K562 (cell line): Measurements from ENCODE around the gene NOC4L. TPM values are rescaled to one million over a fixed set of nuclear protein-coding genes. Genes with fewer than 3 reads are reported as not detected.

Source experiments
- ATAC-seq: fragments of 200-7000 bp; cut with Tn5 transposase; 3 replicates; pipeline ENCODE4 v1.9.1; 2020; ENCODE audit warnings: moderate library complexity
- BruUV-seq: library from RNA; stranded (reverse); fragments of 400-500 nt; replicated peaks from 2 replicates; lab custom pipeline; 2021; lab: Mats Ljungman, UMichigan
- CTCF ChIA-PET: fragments of 300-600 bp; formaldehyde crosslinking; extraction: SDS; loops from one replicate; lab custom pipeline; 2021; ENCODE audit warnings: low intra/inter-chr PET ratio; lab: Yijun Ruan, JAX
- POLR2A ChIA-PET: fragments of 300-600, 350-650 bp; sonication (Branson Sonifier 250); formaldehyde crosslinking; extraction: SDS; loops from one replicate; lab custom pipeline; 2021; ENCODE audit warnings: antibody characterized with exemption, inconsistent platforms; lab: Yijun Ruan, JAX
- DNase-seq, 4 experiments: peaks; one replicate each; pipeline versions ENCODE4 v3.0.0 to v3.0.0-alpha.2; 2011 to 2018; ENCODE audit warnings: low spot score in 3 of 4, mixed read lengths in 3 of 4; ENCODE audit errors: extremely low read depth in 1 of 4
- FAIRE-seq: peaks from 2 replicates; lab custom pipeline; 2011; peaks lifted over from hg19 to GRCh38; lab: Jason Lieb, UNC
- H2AFZ ChIP-seq: 2 replicates; pipeline ENCODE4 v1.6.0; 2011; ENCODE audit warnings: low read depth, low read length, control low read depth, inconsistent platforms
- H3K27ac ChIP-seq: fragments of 200-600 bp; 3 replicates; pipeline ENCODE4 v1.8.0; 2011; ENCODE audit warnings: low read depth, mild to moderate bottlenecking, control low read depth, inconsistent platforms, low read length, moderate library complexity, mixed read lengths; ENCODE audit errors: extremely low read depth
- H3K27me3 ChIP-seq, 2 experiments: fragments of 300-600 bp in 1 of 2; 2 replicates in 1 of 2; 3 replicates in 1 of 2; pipeline versions ENCODE4 v1.6.0 to v1.8.0; 2011; ENCODE audit warnings: inconsistent platforms in 2 of 2, low read length in 2 of 2, mild to moderate bottlenecking in 1 of 2, mixed read lengths in 1 of 2, moderate library complexity in 1 of 2; ENCODE audit not compliant: control insufficient read depth in 2 of 2, insufficient read depth in 2 of 2
- H3K36me3 ChIP-seq: fragments of 300-600 bp; 3 replicates; pipeline ENCODE4 v1.8.0; 2011; ENCODE audit warnings: mild to moderate bottlenecking, low read length, inconsistent platforms; ENCODE audit not compliant: control insufficient read depth, insufficient read depth
- H3K4me1 ChIP-seq, 2 experiments: fragments of 200-600 bp in 1 of 2; replicated peaks in 1 of 2; 2 replicates in 1 of 2; 3 replicates in 1 of 2; pipeline versions ENCODE4 v1.5.1 to v1.8.0; 2011; ENCODE audit warnings: inconsistent platforms in 2 of 2, low read length in 2 of 2, mild to moderate bottlenecking in 1 of 2, mixed read lengths in 1 of 2, moderate library complexity in 1 of 2; ENCODE audit not compliant: control insufficient read depth in 2 of 2, insufficient read depth in 2 of 2
- H3K4me2 ChIP-seq: 2 replicates; pipeline ENCODE4 v1.6.1; 2011; ENCODE audit warnings: low read length, control low read depth, inconsistent platforms, mixed read lengths; ENCODE audit not compliant: insufficient read depth
- H3K4me3 ChIP-seq: fragments of 200-600 bp; sonication (generic), shearing (Covaris generic); 2 replicates; pipeline ENCODE4 v1.5.1; 2016; ENCODE audit warnings: control low read depth, inconsistent platforms
- H3K79me2 ChIP-seq: fragments of 200-600 bp; 3 replicates; pipeline ENCODE4 v1.8.0; 2011; ENCODE audit warnings: low read length, inconsistent platforms; ENCODE audit not compliant: control insufficient read depth, insufficient read depth
- H3K9ac ChIP-seq, 2 experiments: 2 replicates each; pipeline versions ENCODE4 v1.6.0 to v1.6.1; 2011; ENCODE audit warnings: low read depth in 2 of 2, low read length in 2 of 2, control low read depth in 1 of 2, inconsistent platforms in 1 of 2, mild to moderate bottlenecking in 1 of 2, mixed read lengths in 1 of 2; ENCODE audit not compliant: insufficient read depth in 1 of 2
- H3K9me1 ChIP-seq: one replicate; pipeline ENCODE4 v1.6.0; 2011; ENCODE audit warnings: inconsistent platforms, mild to moderate bottlenecking, low read length, moderate library complexity; ENCODE audit not compliant: control insufficient read depth, insufficient read depth
- H3K9me3 ChIP-seq: replicated peaks from 2 replicates; pipeline ENCODE4 v1.5.1; 2011; ENCODE audit warnings: low read depth, low read length, inconsistent platforms; ENCODE audit not compliant: control insufficient read depth, insufficient read depth
- H4K20me1 ChIP-seq: replicated peaks from 2 replicates; pipeline ENCODE4 v1.6.1; 2011; ENCODE audit warnings: low read length, inconsistent platforms, mixed read lengths; ENCODE audit not compliant: control insufficient read depth, insufficient read depth
- CCNT2 ChIP-seq: IDR thresholded peaks from 2 replicates; pipeline ENCODE4 v1.6.1; 2011; ENCODE audit warnings: borderline replicate concordance, low read depth, mild to moderate bottlenecking, moderate library complexity, mixed read lengths, low read length; ENCODE audit not compliant: insufficient read length; ENCODE audit errors: extremely low read depth
- CEBPG ChIP-seq, 3 experiments: fragments of 200-800 bp in 1 of 3; sonication (Bioruptor generic) in 1 of 3; sonication (generic) in 1 of 3; formaldehyde crosslinking in 1 of 3; IDR thresholded peaks in 2 of 3; conservative IDR thresholded peaks in 1 of 3; 2 replicates each; pipeline versions ENCODE4 v1.6.1 to v1.8.0; 2016 to 2022; ENCODE audit warnings: missing compliant biosample characterization in 2 of 3, missing genetic modification characterization in 2 of 3, mild to moderate bottlenecking in 1 of 3, missing genetic modification reagents in 1 of 3
- JUN ChIP-seq, 2 experiments: sonication (generic) in 1 of 2; formaldehyde crosslinking in 1 of 2; IDR thresholded peaks; 2 replicates each; pipeline versions ENCODE4 v1.6.1 to v1.8.0; 2012 to 2022; ENCODE audit warnings: borderline replicate concordance in 2 of 2, mild to moderate bottlenecking in 2 of 2, improper control_type of control experiment in 1 of 2, low read depth in 1 of 2, low read length in 1 of 2, missing genetic modification reagents in 1 of 2
- MAFK ChIP-seq: IDR thresholded peaks from 2 replicates; pipeline ENCODE4 v1.6.1; 2011; ENCODE audit warnings: low read length, improper control_type of control experiment
- NFXL1 ChIP-seq: fragments of 450-650 bp; formaldehyde crosslinking; IDR thresholded peaks from 2 replicates; pipeline ENCODE4 v1.4.0; 2021; ENCODE audit warnings: mild to moderate bottlenecking
- PCBP1 ChIP-seq: fragments of 200-400 bp; formaldehyde crosslinking; IDR thresholded peaks from 2 replicates; pipeline ENCODE4 v1.6.1; 2018; ENCODE audit warnings: mild to moderate bottlenecking, low read depth, low read length; ENCODE audit not compliant: poor library complexity, severe bottlenecking
- SNAPC5 ChIP-seq: fragments of 250-450 bp; sonication (Bioruptor Pico); IDR thresholded peaks from 2 replicates; pipeline ENCODE4 v1.8.0; 2021; ENCODE audit warnings: moderate library complexity, mild to moderate bottlenecking, inconsistent platforms
- STAG1 ChIP-seq: sonication (generic); formaldehyde crosslinking; IDR thresholded peaks from 2 replicates; pipeline ENCODE4 v1.5.0; 2020; ENCODE audit warnings: missing genetic modification reagents, borderline replicate concordance
- TARDBP ChIP-seq: fragments of 450-650 bp; IDR thresholded peaks from 2 replicates; pipeline ENCODE4 v1.6.1; 2016
- ZBTB43 ChIP-seq: sonication (generic); formaldehyde crosslinking; IDR thresholded peaks from 2 replicates; pipeline ENCODE4 v1.8.0; 2023; ENCODE audit warnings: mild to moderate bottlenecking, missing genetic modification reagents
- ZFPM2 ChIP-seq: fragments of 250-450 bp; sonication (Bioruptor Pico); IDR thresholded peaks from 2 replicates; pipeline ENCODE4 v1.5.1; 2022; ENCODE audit warnings: mild to moderate bottlenecking
- ZKSCAN1 ChIP-seq: fragments of 150-350 bp; IDR thresholded peaks from 2 replicates; pipeline ENCODE4 v1.6.1; 2016; ENCODE audit warnings: low read depth, low read length
- ZKSCAN8 ChIP-seq: fragments of 200-800 bp; sonication (Bioruptor generic); IDR thresholded peaks from 2 replicates; pipeline ENCODE4 v1.6.1; 2016; ENCODE audit warnings: missing genetic modification characterization, missing compliant biosample characterization
- ZNF197 ChIP-seq: fragments of 200-800 bp; sonication (Bioruptor generic); IDR thresholded peaks from 2 replicates; pipeline ENCODE4 v1.6.1; 2016; ENCODE audit warnings: low read depth, missing genetic modification characterization, missing compliant biosample characterization
- ZNF57 ChIP-seq: fragments of 450-650 bp; formaldehyde crosslinking; IDR thresholded peaks from 2 replicates; pipeline ENCODE4 v1.4.0; 2020; ENCODE audit warnings: mild to moderate bottlenecking, moderate library complexity
- WGBS: fragments of 100-300 bp; shearing (Covaris generic); methylation state at CpG from one replicate; pipeline ENCODE4 v1.1.6; 2016; ENCODE audit warnings: low coverage, mixed read lengths; ENCODE audit not compliant: insufficient coverage; ENCODE audit errors: missing lambda C conversion rate; 5-methylcytosine and 5-hydroxymethylcytosine counted together
- in situ Hi-C: fragments of 300-500 bp; cut with MboI; formaldehyde crosslinking; loops from 4 replicates; pipeline ENCODE4 v1.15.0; 2018; ENCODE audit warnings: inconsistent platforms, mixed read lengths
- intact Hi-C: fragments of 100-400 bp; cut with micrococcal nuclease; formaldehyde crosslinking; loops from 2 replicates; pipeline ENCODE4 v1.14.2; 2022
- polyA plus RNA-seq, 8 experiments: library from polyadenylated mRNA; depleted of rRNA in 4 of 8; stranded (reverse) in 5 of 8; unstranded in 3 of 8; fragments of >200 nt; fragmentation: Nextera tagmentation in 2 of 8; fragmentation: Illumina TruSeq in 1 of 8; extraction: Ambion mirVana in 2 of 8; extraction: Trizol in 1 of 8; gene quantifications; 2 replicates each; pipeline versions ENCODE4 v1.2.1 to v1.2.3, GENCODE V29; 2011 to 2014; ENCODE audit warnings: inconsistent platforms in 1 of 8, missing spikeins in 1 of 8
- total RNA-seq, 7 experiments: library from RNA; depleted of rRNA in 6 of 7; stranded (reverse); fragments of >200 nt in 6 of 7; fragmentation: Illumina TruSeq in 2 of 7; extraction: Trizol in 2 of 7; gene quantifications; 2 replicates each; pipeline versions ENCODE4 v1.2.1 to v1.2.3, GENCODE V29; 2011 to 2021; ENCODE audit warnings: low replicate concordance in 1 of 7

NOC4L gene
- total and polyA plus RNA-seq, 9 of the 15 experiments (the other 6 are each of a cell fraction or from before 2014, with no cell fraction given): 1.3 to 77.0 (median 20.0) TPM

DNA sequence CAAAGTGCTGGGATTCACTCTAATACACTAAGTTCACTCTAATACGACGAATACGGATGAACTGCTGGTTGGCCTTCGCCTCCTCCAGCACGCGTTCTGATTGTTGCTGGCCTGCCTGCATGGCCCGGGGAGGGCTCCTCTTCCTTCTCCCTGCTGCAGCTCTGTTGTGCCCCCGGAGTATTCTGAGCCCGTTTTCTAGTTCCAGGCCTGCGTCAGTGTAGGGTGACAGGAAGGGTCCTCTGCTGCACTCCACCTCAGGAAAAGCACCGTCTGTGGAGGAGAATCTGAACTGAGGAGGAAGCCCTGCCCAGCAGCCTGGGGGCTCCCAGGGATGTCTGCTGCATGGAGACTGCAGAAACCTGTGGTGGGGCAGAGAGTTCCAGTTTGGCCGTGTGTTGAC lies 44.5 kb upstream of the NOC4L start:
- POLR2A ChIA-PET: interaction anchor here (0.7 kb wide), 1 partner anchor 175 kb away, joined by 3 read pairs; no protein-coding TSS in a partner anchor
- FAIRE-seq (no peak), DNase-seq (no peak)
- Histone ChIP-seq H3K27ac (no peak overlapping the region), H2AFZ (no peak overlapping the region), H3K27me3 (no peaks in the 10 kb centered on the region), H3K4me2 (no peak overlapping the region), H4K20me1 (no peaks in the 10 kb centered on the region), H3K9me3 (peaks cover 7% of the 10 kb centered on the region), H3K4me1 (peaks cover 0 to 4% of the 10 kb centered on the region in 2 experiments; a peak in 1 of 5 replicates)
- no TSS peak for BruUV-seq
- 91% methylated on average over 12 of the region's 12 CpGs for WGBS
- in situ Hi-C loops: no loop called here
- no peak for TF ChIP-seq ZNF57 (CRISPR knock-in tag)
- TF ChIP-seq STAG1 (CRISPR knock-in tag): no peak
- no peak for TF ChIP-seq ZKSCAN1
- no peak for TF ChIP-seq ZFPM2 (CRISPR knock-in tag)
- TF ChIP-seq CEBPG (CRISPR knock-in tag; IDR thresholded peaks at IDR 0.05): no peak
- TF ChIP-seq CEBPG (tag; conservative IDR thresholded peaks at IDR 0.05 in 1 of 2, IDR thresholded peaks at IDR 0.05 in 1 of 2): no peak
- TF ChIP-seq ZKSCAN8: no peak
- TF ChIP-seq CCNT2: no peak
- no peak for TF ChIP-seq MAFK
- no peak for TF ChIP-seq PCBP1
- TF ChIP-seq NFXL1 (CRISPR knock-in tag): no peak
- TF ChIP-seq ZNF197 (CRISPR knock-in tag): no peak
- no peak for TF ChIP-seq ZBTB43 (CRISPR knock-in tag)
- TF ChIP-seq JUN (IDR thresholded peaks at IDR 0.05; ENCODE audit: borderline replicate concordance, low read depth, low read length): no peak
- TF ChIP-seq JUN (CRISPR knock-in tag; IDR thresholded peaks at IDR 0.05; ENCODE audit: borderline replicate concordance): no peak
- TF ChIP-seq SNAPC5 (CRISPR knock-in tag): no peak
- no peak for TF ChIP-seq TARDBP
- TF ChIP-seq, all 486 proteins: peak for 0
- Histone ChIP-seq H3K9me1 (no peaks in the 10 kb centered on the region), H3K36me3 (peaks cover 60% of the 10 kb centered on the region), H3K79me2 (peaks cover 34% of the 10 kb centered on the region), H3K4me3 (no peak overlapping the region), H3K9ac (0 out of 4 replicates have a peak overlapping the region, but pooled peaks of 1 of the 2 experiments have one; percentile 53)
- intact Hi-C loops: no loop called here
- ATAC-seq: no peak
- CTCF ChIA-PET: no interaction called here
